Loucy (cell line): ENCODE measurements around the gene BICD2.
"Not testable (repeated sequence)": the region's sequence is repeated elsewhere in the genome, so short reads cannot be mapped to it uniquely, and the experiment has no call there.

Experiments
- H2AFZ ChIP-seq: fragments of 200-600 bp; sonication (generic); 2 replicates; pipeline ENCODE4 v1.6.0; 2016; ENCODE audit warnings: antibody characterized with exemption, mild to moderate bottlenecking, low read length, moderate library complexity
- H3F3A ChIP-seq: fragments of 200-600 bp; 2 replicates; pipeline ENCODE4 v1.6.0; 2016; ENCODE audit warnings: antibody characterized with exemption, low read depth, mild to moderate bottlenecking
- H3K27me3 ChIP-seq: fragments of 200-600 bp; sonication (generic); 2 replicates; pipeline ENCODE4 v1.6.1; 2014; ENCODE audit warnings: low read length, mild to moderate bottlenecking; ENCODE audit not compliant: insufficient read depth, poor library complexity, severe bottlenecking
- H3K36me3 ChIP-seq: fragments of 200-600 bp; sonication (generic); 2 replicates; pipeline ENCODE4 v1.6.1; 2016; ENCODE audit warnings: low read length; ENCODE audit not compliant: insufficient read depth
- H3K4me1 ChIP-seq: fragments of 200-600 bp; sonication (generic); 2 replicates; pipeline ENCODE4 v1.5.1; 2014; ENCODE audit warnings: low read length, mild to moderate bottlenecking; ENCODE audit not compliant: insufficient read depth, poor library complexity, severe bottlenecking
- H3K4me2 ChIP-seq: fragments of 200-600 bp; sonication (generic); 2 replicates; pipeline ENCODE4 v1.6.0; 2014; ENCODE audit warnings: antibody characterized with exemption, low read length, low read depth, mild to moderate bottlenecking; ENCODE audit not compliant: poor library complexity, severe bottlenecking
- H3K4me3 ChIP-seq: fragments of 200-600 bp; sonication (generic); 2 replicates; pipeline ENCODE4 v1.5.1; 2014; ENCODE audit warnings: low read length, mild to moderate bottlenecking, mixed read lengths; ENCODE audit not compliant: poor library complexity, severe bottlenecking
- H3K79me2 ChIP-seq: fragments of 200-600 bp; sonication (generic); 2 replicates; pipeline ENCODE4 v1.6.1; 2014; ENCODE audit warnings: low read length; ENCODE audit not compliant: insufficient read depth
- H3K9ac ChIP-seq: fragments of 200-600 bp; sonication (generic); 2 replicates; pipeline ENCODE4 v1.6.0; 2014; ENCODE audit warnings: mild to moderate bottlenecking, low read depth, low read length, moderate library complexity; ENCODE audit not compliant: poor library complexity, severe bottlenecking
- H3K9me2 ChIP-seq: fragments of 200-600 bp; sonication (generic); replicated peaks from 2 replicates; pipeline ENCODE4 v1.6.1; 2016; ENCODE audit warnings: low read depth, low read length, mixed read lengths
- H3K9me3 ChIP-seq: fragments of 200-600 bp; sonication (generic); 2 replicates; pipeline ENCODE4 v1.6.1; 2014; ENCODE audit warnings: mild to moderate bottlenecking, antibody characterized with exemption, low read length, low read depth; ENCODE audit not compliant: insufficient read depth
- H4K20me1 ChIP-seq: fragments of 200-600 bp; sonication (generic); 2 replicates; pipeline ENCODE4 v1.6.0; 2014; ENCODE audit warnings: antibody characterized with exemption, low read length, mild to moderate bottlenecking; ENCODE audit not compliant: insufficient read depth, poor library complexity, severe bottlenecking
- CTCF ChIP-seq: fragments of 200-600 bp; sonication (generic); conservative IDR thresholded peaks from 2 replicates; pipeline ENCODE4 v1.5.1; 2014; ENCODE audit warnings: mild to moderate bottlenecking, antibody characterized with exemption, low read length
- EZH2phosphoT487 ChIP-seq: fragments of 200-600 bp; IDR thresholded peaks from 2 replicates; pipeline ENCODE4 v1.6.1; 2018; ENCODE audit warnings: antibody characterized with exemption, mild to moderate bottlenecking, moderate library complexity, borderline replicate concordance

The BICD2 gene

GRCh38 chr9:92769990-92770359 is 5.3 kb upstream of the BICD2 start:
- H4K20me1 ChIP-seq, result no peaks in the 10 kb centered on the region
- H3K9me2 ChIP-seq, result no peaks in the 10 kb centered on the region
- H3K9me3 ChIP-seq, result no peaks in the 10 kb centered on the region
- H3F3A ChIP-seq, result 0 out of 2 replicates have a peak, but pooled peaks cover 2% of the 10 kb centered on the region
- H3K79me2 ChIP-seq, result no peaks in the 10 kb centered on the region
- no peaks in the 10 kb centered on the region for H3K27me3 ChIP-seq
- no peak overlapping the region for H3K4me3 ChIP-seq
- H3K4me2 ChIP-seq, result peak overlapping the region; percentile 55
- H2AFZ ChIP-seq, result peak overlapping the region; percentile 66
- H3K9ac ChIP-seq, result peak overlapping the region; percentile 30
- peaks cover 30% of the 10 kb centered on the region for H3K4me1 ChIP-seq
- TF ChIP-seq EZH2phosphoT487, result no peak
- TF ChIP-seq CTCF, result no peak
- no peaks in the 10 kb centered on the region for H3K36me3 ChIP-seq

DNA sequence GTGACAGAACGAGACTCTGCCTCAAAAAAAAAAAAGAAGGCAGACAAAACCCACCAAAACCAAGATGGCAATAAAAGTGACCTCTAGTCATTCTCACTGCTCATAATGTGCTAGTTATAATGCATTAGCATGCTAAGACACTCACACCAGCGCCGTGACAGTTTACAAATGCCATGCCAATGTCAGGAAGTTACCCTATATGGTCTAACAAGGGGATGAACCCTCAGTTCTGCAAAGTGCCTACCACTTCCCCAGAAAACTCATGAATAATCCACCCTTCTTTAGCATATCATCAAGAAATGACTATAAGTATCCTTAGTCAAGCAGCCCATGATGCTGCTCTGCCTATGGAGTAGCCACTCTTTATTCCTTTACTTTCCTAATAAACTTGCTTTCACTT is 4.7 kb upstream of the BICD2 start:
- H3K4me2 ChIP-seq, result no peak overlapping the region
- H3K79me2 ChIP-seq, result peaks cover 3% of the 10 kb centered on the region
- H3K4me1 ChIP-seq, result peaks cover 30% of the 10 kb centered on the region
- no peaks in the 10 kb centered on the region for H3K9me3 ChIP-seq
- no peaks in the 10 kb centered on the region for H3K9me2 ChIP-seq
- no peak for TF ChIP-seq EZH2phosphoT487
- no peaks in the 10 kb centered on the region for H3K27me3 ChIP-seq
- no peaks in the 10 kb centered on the region for H3K36me3 ChIP-seq
- H2AFZ ChIP-seq, result no peak overlapping the region
- H3K9ac ChIP-seq, result no peak overlapping the region
- peaks cover 3% of the 10 kb centered on the region for H4K20me1 ChIP-seq
- no peak overlapping the region for H3K4me3 ChIP-seq
- H3F3A ChIP-seq, result 0 out of 2 replicates have a peak, but pooled peaks cover 2% of the 10 kb centered on the region

- H3K4me3 ChIP-seq, H3K9me2 ChIP-seq, H3K27me3 ChIP-seq, H3K9me3 ChIP-seq, H3K36me3 ChIP-seq, H4K20me1 ChIP-seq, H3K79me2 ChIP-seq, H3F3A ChIP-seq, H3K9ac ChIP-seq, H3K4me2 ChIP-seq, H2AFZ ChIP-seq: not testable (repeated sequence)
- H3K4me1 ChIP-seq, result peaks cover 30% of the 10 kb centered on the region
Measured at GRCh38 chr9:92768816-92769215, 4.2 kb upstream of the BICD2 start.

DNA sequence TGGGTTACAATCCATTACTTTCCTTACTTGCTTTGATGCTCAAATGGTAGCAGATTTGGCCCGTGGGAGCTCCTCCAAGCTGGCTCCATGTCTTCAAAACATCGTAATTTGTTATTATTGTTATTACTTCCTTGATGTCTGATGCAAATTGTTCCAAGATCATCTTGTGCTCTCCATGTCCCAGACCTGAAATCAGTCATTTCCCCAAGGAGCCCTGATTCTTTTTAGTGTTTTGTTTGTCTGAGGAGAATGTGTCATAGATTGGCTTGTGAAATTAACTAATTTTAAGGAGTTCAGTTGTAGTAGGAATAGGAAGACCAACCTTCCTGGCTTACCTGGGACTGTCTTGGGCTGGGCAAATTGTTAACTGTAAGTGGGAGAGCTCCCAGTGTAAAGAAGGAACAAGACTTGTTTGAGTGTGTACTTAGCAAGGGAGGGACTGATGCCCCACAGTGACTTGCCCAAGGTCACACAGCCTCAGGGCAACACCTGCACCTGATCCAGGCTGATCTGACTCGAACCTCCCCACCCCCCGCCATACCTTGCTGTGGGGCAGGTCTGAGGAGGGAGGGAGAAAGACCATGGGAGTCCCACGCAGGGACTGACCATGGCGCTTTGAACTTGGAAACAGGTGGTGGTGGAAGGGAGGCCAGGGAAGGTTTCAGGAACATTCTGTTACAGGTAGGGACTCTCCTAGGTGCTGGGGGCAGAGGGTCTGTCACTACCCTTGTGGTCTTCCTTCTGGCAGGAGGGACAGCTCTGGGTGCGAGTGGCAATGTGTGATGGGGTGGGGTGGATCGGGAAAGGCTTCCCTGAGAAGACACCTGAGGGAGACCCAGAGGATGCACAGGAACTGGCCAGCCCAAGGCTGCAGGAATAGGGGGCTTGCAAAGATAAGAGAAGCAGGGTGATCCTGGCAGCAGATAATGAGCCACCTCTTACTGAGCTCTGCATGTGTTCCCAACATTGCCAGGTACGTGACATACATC is 2.7 kb upstream of the BICD2 start:
- Histone ChIP-seq H3K9ac (no peak overlapping the region), H3K9me2 (no peaks in the 10 kb centered on the region), H3K4me3 (no peak overlapping the region), H2AFZ (no peak overlapping the region), H3K4me2 (no peak overlapping the region), H3K27me3 (no peaks in the 10 kb centered on the region), H3K36me3 (no peaks in the 10 kb centered on the region), H3K79me2 (peaks cover 22% of the 10 kb centered on the region), H3K4me1 (peaks cover 42% of the 10 kb centered on the region), H3F3A (0 out of 2 replicates have a peak, but pooled peaks cover 2% of the 10 kb centered on the region), H4K20me1 (peaks cover 21% of the 10 kb centered on the region), H3K9me3 (no peaks in the 10 kb centered on the region)
- TF ChIP-seq CTCF, result no peak
- no peak for TF ChIP-seq EZH2phosphoT487
